H9 (cell line): Measurements from ENCODE around the gene TBCEL. TPM values are rescaled to one million over a fixed set of nuclear protein-coding genes. Genes with fewer than 3 reads are reported as not detected.

Experiments
- DNase-seq: peaks from one replicate; pipeline ENCODE4 v3.0.0-alpha.2; 2017
- H2AFZ ChIP-seq: one replicate; pipeline ENCODE4 v1.6.1; 2013; ENCODE audit warnings: mild to moderate bottlenecking, low read length, control low read depth, moderate library complexity
- H2AK5ac ChIP-seq: 2 replicates; pipeline ENCODE4 v1.6.1; 2013; ENCODE audit warnings: low read length, control low read depth, mixed read lengths; ENCODE audit not compliant: insufficient read length
- H2BK120ac ChIP-seq: one replicate; pipeline ENCODE4 v1.6.1; 2013; ENCODE audit warnings: low read depth, mild to moderate bottlenecking, low read length, control low read depth, inconsistent platforms; ENCODE audit not compliant: poor library complexity, severe bottlenecking
- H2BK12ac ChIP-seq: 2 replicates; pipeline ENCODE4 v1.6.1; 2013; ENCODE audit warnings: low read length, control low read depth, mixed read lengths, low read depth; ENCODE audit not compliant: insufficient read length
- H2BK15ac ChIP-seq: 2 replicates; pipeline ENCODE4 v1.6.1; 2013; ENCODE audit warnings: low read depth, low read length, control low read depth
- H2BK20ac ChIP-seq: one replicate; pipeline ENCODE4 v1.6.1; 2013; ENCODE audit warnings: low read depth, mild to moderate bottlenecking, low read length, control low read depth, inconsistent platforms; ENCODE audit not compliant: poor library complexity, severe bottlenecking
- H2BK5ac ChIP-seq: 2 replicates; pipeline ENCODE4 v1.6.1; 2013; ENCODE audit warnings: low read length, control low read depth, mixed read lengths; ENCODE audit not compliant: insufficient read length
- H3K14ac ChIP-seq: 2 replicates; pipeline ENCODE4 v1.6.1; 2013; ENCODE audit warnings: low read length, control low read depth; ENCODE audit not compliant: insufficient read depth
- H3K18ac ChIP-seq: 2 replicates; pipeline ENCODE4 v1.6.1; 2013; ENCODE audit warnings: low read depth, mild to moderate bottlenecking, mixed read lengths, low read length, control low read depth; ENCODE audit not compliant: insufficient read length
- H3K23ac ChIP-seq: 2 replicates; pipeline ENCODE4 v1.6.1; 2013; ENCODE audit warnings: low read length, control low read depth, mixed read lengths, low read depth; ENCODE audit not compliant: insufficient read length
- H3K23me2 ChIP-seq: 2 replicates; pipeline ENCODE4 v1.6.1; 2013; ENCODE audit warnings: low read depth, mild to moderate bottlenecking, mixed read lengths, low read length, control low read depth; ENCODE audit not compliant: insufficient read length, poor library complexity, severe bottlenecking
- H3K27ac ChIP-seq: 2 replicates; pipeline ENCODE4 v1.5.1; 2013; ENCODE audit warnings: low read length, control low read depth, mixed read lengths, low read depth; ENCODE audit not compliant: insufficient read length
- H3K27me3 ChIP-seq: 2 replicates; pipeline ENCODE4 v1.6.1; 2013; ENCODE audit warnings: low read length, control low read depth, inconsistent platforms; ENCODE audit not compliant: insufficient read depth
- H3K4ac ChIP-seq: 2 replicates; pipeline ENCODE4 v1.6.1; 2013; ENCODE audit warnings: low read depth, mild to moderate bottlenecking, control low read depth, inconsistent platforms, low read length, moderate library complexity
- H3K4me1 ChIP-seq: 2 replicates; pipeline ENCODE4 v1.6.1; 2013; ENCODE audit warnings: low read length, control low read depth, inconsistent platforms; ENCODE audit not compliant: insufficient read depth
- H3K4me2 ChIP-seq: 2 replicates; pipeline ENCODE4 v1.6.1; 2013; ENCODE audit warnings: low read length, control low read depth, mixed read lengths; ENCODE audit not compliant: insufficient read length, insufficient read depth
- H3K56ac ChIP-seq: 2 replicates; pipeline ENCODE4 v1.6.1; 2013; ENCODE audit warnings: low read depth, mild to moderate bottlenecking, mixed read lengths, low read length, control low read depth; ENCODE audit not compliant: insufficient read length
- H3K79me1 ChIP-seq: 2 replicates; pipeline ENCODE4 v1.6.1; 2013; ENCODE audit warnings: low read depth, mild to moderate bottlenecking, moderate library complexity, low read length, control low read depth, inconsistent platforms; ENCODE audit not compliant: insufficient read depth, poor library complexity, severe bottlenecking
- H3K79me2 ChIP-seq: 2 replicates; pipeline ENCODE4 v1.6.1; 2013; ENCODE audit warnings: low read length, control low read depth, inconsistent platforms; ENCODE audit not compliant: insufficient read depth
- H3K9ac ChIP-seq: 2 replicates; pipeline ENCODE4 v1.6.1; 2013; ENCODE audit warnings: low read length, control low read depth, mixed read lengths; ENCODE audit not compliant: insufficient read length; ENCODE audit errors: extremely low read depth
- H3K9me3 ChIP-seq: one replicate; pipeline ENCODE4 v1.6.1; 2013; ENCODE audit warnings: low read depth, low read length, inconsistent platforms; ENCODE audit not compliant: control insufficient read depth
- H3T11ph ChIP-seq: one replicate; pipeline ENCODE4 v1.6.1; 2013; ENCODE audit warnings: mild to moderate bottlenecking, low read length, control low read depth, inconsistent platforms
- H4K20me1 ChIP-seq: one replicate; pipeline ENCODE4 v1.6.1; 2013; ENCODE audit not compliant: control insufficient read depth, insufficient read length, insufficient read depth
- H4K5ac ChIP-seq: 2 replicates; pipeline ENCODE4 v1.6.1; 2013; ENCODE audit warnings: low read depth, mild to moderate bottlenecking, mixed read lengths, low read length, control low read depth; ENCODE audit not compliant: insufficient read length
- H4K8ac ChIP-seq: replicated peaks from 2 replicates; pipeline ENCODE4 v1.6.1; 2013; ENCODE audit warnings: low read length, control low read depth, mixed read lengths, low read depth; ENCODE audit not compliant: insufficient read length
- H4K91ac ChIP-seq: 2 replicates; pipeline ENCODE4 v1.6.1; 2013; ENCODE audit warnings: low read depth, mild to moderate bottlenecking, moderate library complexity, mixed read lengths, low read length, control low read depth; ENCODE audit not compliant: insufficient read length
- H3K27ac Mint-ChIP-seq, 3 experiments: 2 replicates in 2 of 3; 3 replicates in 1 of 3; pipeline ENCODE4 v1.8.0; 2020 to 2021; ENCODE audit warnings: mixed read lengths in 3 of 3, mild to moderate bottlenecking in 1 of 3, moderate library complexity in 1 of 3
- H3K27me3 Mint-ChIP-seq: 2 replicates; pipeline ENCODE4 v1.8.0; 2021; ENCODE audit warnings: low read depth, mild to moderate bottlenecking, moderate library complexity, mixed read lengths
- H3K36me3 Mint-ChIP-seq, 3 experiments: 2 replicates in 2 of 3; 3 replicates in 1 of 3; pipeline ENCODE4 v1.8.0; 2020 to 2021; ENCODE audit warnings: low read depth in 3 of 3, mixed read lengths in 3 of 3; ENCODE audit not compliant: insufficient read depth in 1 of 3
- H3K4me1 Mint-ChIP-seq, 2 experiments: 2 replicates each; pipeline ENCODE4 v1.8.0; 2020; ENCODE audit warnings: mixed read lengths in 2 of 2
- H3K4me3 Mint-ChIP-seq, 2 experiments: 2 replicates in 1 of 2; 3 replicates in 1 of 2; pipeline ENCODE4 v1.8.0; 2020 to 2021; ENCODE audit warnings: mild to moderate bottlenecking in 2 of 2, mixed read lengths in 2 of 2, moderate library complexity in 1 of 2
- H3K9me3 Mint-ChIP-seq, 2 experiments: 2 replicates in 1 of 2; 3 replicates in 1 of 2; pipeline ENCODE4 v1.8.0; 2020; ENCODE audit warnings: mild to moderate bottlenecking in 2 of 2, mixed read lengths in 2 of 2, moderate library complexity in 1 of 2
- CTCF ChIP-seq: fragments of 200-600 bp; sonication (generic); conservative IDR thresholded peaks from 3 replicates; pipeline ENCODE4 v1.8.0; 2021; ENCODE audit warnings: antibody characterized with exemption, mild to moderate bottlenecking
- WGBS: extraction: QIAGEN DNeasy Blood & Tissue Kit; methylation state at CpG from one replicate; pipeline ENCODE4 v1.1.7; 2013; ENCODE audit warnings: missing lambda C conversion rate, low lambda C conversion rate, mixed read lengths; ENCODE audit not compliant: insufficient read length; ENCODE audit errors: extremely low coverage; 5-methylcytosine and 5-hydroxymethylcytosine counted together
- total RNA-seq: library from RNA; stranded (reverse); gene quantifications from 2 replicates; pipeline ENCODE4 v1.2.1, GENCODE V29; 2021

The TBCEL gene
- total RNA-seq, 1 experiment from 2014 or later = 17.3 TPM

- H3K9me3 ChIP-seq = no peaks in the 10 kb centered on the region
- H3K18ac ChIP-seq = no peak overlapping the region
- H3K27me3 Mint-ChIP-seq = peaks cover 11% of the 10 kb centered on the region; the same call in 1 of the 2 replicates
- no peak overlapping the region for H3K4ac ChIP-seq
- H4K91ac ChIP-seq = no peak overlapping the region
- no peak overlapping the region for H2BK5ac ChIP-seq
- H2BK12ac ChIP-seq = no peak overlapping the region
- H4K5ac ChIP-seq = no peak overlapping the region
- H3K27ac Mint-ChIP-seq = no peak overlapping the region
- H3K9me3 Mint-ChIP-seq = no peaks in the 10 kb centered on the region
- H2AFZ ChIP-seq = no peak overlapping the region
- no peak overlapping the region for H2AK5ac ChIP-seq
- DNase-seq = no peak
- no peak overlapping the region for H2BK15ac ChIP-seq
- no CpG with 5 or more reads among the region's 2 CpGs for WGBS
- H3K4me1 Mint-ChIP-seq = peaks cover 14 to 18% of the 10 kb centered on the region in 2 experiments
- no peaks in the 10 kb centered on the region for H3K36me3 Mint-ChIP-seq
- H3K79me2 ChIP-seq = no peaks in the 10 kb centered on the region
- no peak overlapping the region for H3K14ac ChIP-seq
- H3K23ac ChIP-seq = no peak overlapping the region
- H4K8ac ChIP-seq = no peak overlapping the region
- no peaks in the 10 kb centered on the region for H3K23me2 ChIP-seq
- H3T11ph ChIP-seq = no peak overlapping the region
- no peak for TF ChIP-seq CTCF
- H4K20me1 ChIP-seq = no peaks in the 10 kb centered on the region
- H3K4me1 ChIP-seq = 0 out of 2 replicates have a peak, but pooled peaks cover 2% of the 10 kb centered on the region
- no peaks in the 10 kb centered on the region for H3K79me1 ChIP-seq
- no peak overlapping the region for H3K9ac ChIP-seq
- H2BK20ac ChIP-seq = no peak overlapping the region
- H3K4me2 ChIP-seq = no peak overlapping the region
- no peak overlapping the region for H3K56ac ChIP-seq
- H2BK120ac ChIP-seq = no peak overlapping the region
- H3K27me3 ChIP-seq = no peaks in the 10 kb centered on the region
- no peak overlapping the region for H3K4me3 Mint-ChIP-seq
- H3K27ac ChIP-seq = no peak overlapping the region
These were observed 85.6 kb downstream of the TBCEL start for GRCh38 chr11:121109471-121109870.
